HepG2 (cell line): ENCODE data around the gene RERE. TPM values are rescaled to one million over a fixed set of nuclear protein-coding genes. Genes with fewer than 3 reads are reported as not detected.

Experiments
- ATAC-seq: fragments of 200-7000 bp; cut with Tn5 transposase; 3 replicates; pipeline ENCODE4 v1.9.1; 2020; ENCODE audit warnings: mild to moderate bottlenecking, moderate library complexity
- BruUV-seq: library from RNA; stranded (reverse); fragments of 400-500 nt; replicated peaks from 2 replicates; lab custom pipeline; 2021; lab: Mats Ljungman, UMichigan
- CTCF ChIA-PET: fragments of 300-600 bp; formaldehyde crosslinking; extraction: SDS; loops from one replicate; lab custom pipeline; 2021; ENCODE audit warnings: low total read pairs, inconsistent platforms, low intra/inter-chr PET ratio; lab: Yijun Ruan, JAX
- POLR2A ChIA-PET: fragments of 350-600 bp; sonication (Branson Sonifier 250); formaldehyde crosslinking; loops from one replicate; lab custom pipeline; 2020; ENCODE audit warnings: antibody characterized with exemption, inconsistent platforms; lab: Yijun Ruan, JAX
- DNase-seq: peaks from one replicate; pipeline ENCODE4 v3.0.0-alpha.2; 2015; ENCODE audit warnings: low spot score
- FAIRE-seq: peaks from 3 replicates; lab custom pipeline; 2011; peaks lifted over from hg19 to GRCh38; lab: Jason Lieb, UNC
- H2AFZ ChIP-seq: one replicate; pipeline ENCODE4 v1.6.1; 2011; ENCODE audit warnings: low read length, inconsistent platforms
- H3K27ac ChIP-seq: fragments of 300-600 bp; 3 replicates; pipeline ENCODE4 v1.8.0; 2011; ENCODE audit warnings: mixed run types, mild to moderate bottlenecking, mixed read lengths, low read length, inconsistent platforms; ENCODE audit not compliant: insufficient read depth; ENCODE audit errors: extremely low read length
- H3K27me3 ChIP-seq, 2 experiments: fragments of 200-600 bp in 1 of 2; 2 replicates in 1 of 2; 3 replicates in 1 of 2; pipeline versions ENCODE4 v1.6.0 to v1.8.0; 2011; ENCODE audit warnings: low read length in 2 of 2, mild to moderate bottlenecking in 2 of 2, moderate library complexity in 2 of 2, inconsistent platforms in 1 of 2; ENCODE audit not compliant: insufficient read depth in 2 of 2, control insufficient read depth in 1 of 2
- H3K36me3 ChIP-seq, 2 experiments: fragments of 200-600 bp in 1 of 2; replicated peaks in 1 of 2; 2 replicates in 1 of 2; 3 replicates in 1 of 2; pipeline versions ENCODE4 v1.5.1 to v1.8.0; 2011; ENCODE audit warnings: low read length in 2 of 2, inconsistent platforms in 1 of 2; ENCODE audit not compliant: insufficient read depth in 2 of 2, control insufficient read depth in 1 of 2
- H3K4me1 ChIP-seq: 2 replicates; pipeline ENCODE4 v1.5.1; 2012; ENCODE audit warnings: low read length, inconsistent platforms; ENCODE audit not compliant: insufficient read depth
- H3K4me2 ChIP-seq: 2 replicates; pipeline ENCODE4 v1.6.0; 2011; ENCODE audit warnings: low read depth, low read length, inconsistent platforms
- H3K4me3 ChIP-seq, 3 experiments: fragments of 200-600 bp in 1 of 3; sonication (generic), shearing (Covaris generic) in 1 of 3; replicated peaks in 1 of 3; 2 replicates each; pipeline ENCODE4 v1.5.1; 2011 to 2016; ENCODE audit warnings: low read length in 3 of 3, inconsistent platforms in 2 of 3, low read depth in 2 of 3, mild to moderate bottlenecking in 2 of 3, control low read depth in 1 of 3, mixed read lengths in 1 of 3; ENCODE audit not compliant: insufficient read depth in 1 of 3
- H3K79me2 ChIP-seq: one replicate; pipeline ENCODE4 v1.6.1; 2011; ENCODE audit warnings: low read length, inconsistent platforms; ENCODE audit not compliant: insufficient read depth
- H3K9ac ChIP-seq: 2 replicates; pipeline ENCODE4 v1.6.0; 2011; ENCODE audit warnings: mild to moderate bottlenecking, low read depth, low read length, inconsistent platforms; ENCODE audit not compliant: insufficient read depth
- H3K9me3 ChIP-seq: 2 replicates; pipeline ENCODE4 v1.5.1; 2012; ENCODE audit warnings: mild to moderate bottlenecking, low read length
- H4K20me1 ChIP-seq: 2 replicates; pipeline ENCODE4 v1.6.0; 2011; ENCODE audit warnings: inconsistent platforms, mild to moderate bottlenecking, low read length, moderate library complexity; ENCODE audit not compliant: insufficient read depth
- ARNTL ChIP-seq: sonication (generic); formaldehyde crosslinking; IDR thresholded peaks from 2 replicates; pipeline ENCODE4 v1.4.0; 2020; ENCODE audit warnings: mild to moderate bottlenecking, missing genetic modification reagents
- CREB1 ChIP-seq, 2 experiments: fragments of 450-650 bp in 1 of 2; IDR thresholded peaks; 2 replicates each; pipeline ENCODE4 v1.6.1; 2016 to 2017; ENCODE audit warnings: control low read depth in 1 of 2, mild to moderate bottlenecking in 1 of 2, missing compliant biosample characterization in 1 of 2, missing genetic modification characterization in 1 of 2
- HHEX ChIP-seq: IDR thresholded peaks from 2 replicates; pipeline ENCODE4 v1.6.1; 2016; ENCODE audit warnings: control low read depth
- MXI1 ChIP-seq: IDR thresholded peaks from 3 replicates; pipeline ENCODE4 v1.6.1; 2012; ENCODE audit warnings: low read depth, low read length, inconsistent platforms, borderline replicate concordance
- SIX4 ChIP-seq: sonication (generic); formaldehyde crosslinking; IDR thresholded peaks from 2 replicates; pipeline ENCODE4 v1.4.0; 2020; ENCODE audit warnings: missing genetic modification reagents
- SOX5 ChIP-seq: IDR thresholded peaks from 2 replicates; pipeline ENCODE4 v1.6.1; 2016; ENCODE audit warnings: borderline replicate concordance
- STAT6 ChIP-seq: sonication (generic); formaldehyde crosslinking; IDR thresholded peaks from 2 replicates; pipeline ENCODE4 v1.4.0; 2020; ENCODE audit warnings: missing genetic modification reagents, mild to moderate bottlenecking, borderline replicate concordance
- SYNCRIP ChIP-seq: fragments of 200-400 bp; formaldehyde crosslinking; IDR thresholded peaks from 2 replicates; pipeline ENCODE4 v1.6.1; 2018; ENCODE audit warnings: mild to moderate bottlenecking, low read depth, low read length; ENCODE audit not compliant: insufficient read depth
- TAF15 ChIP-seq: fragments of 200-400 bp; formaldehyde crosslinking; IDR thresholded peaks from one replicate; pipeline ENCODE4 v1.6.1; 2018; ENCODE audit warnings: mild to moderate bottlenecking, low read depth, low read length; ENCODE audit not compliant: poor library complexity, severe bottlenecking
- ZBTB2 ChIP-seq: sonication (generic); formaldehyde crosslinking; IDR thresholded peaks from 2 replicates; pipeline ENCODE4 v1.8.0; 2022; ENCODE audit warnings: low read depth, missing genetic modification reagents
- ZBTB21 ChIP-seq: sonication (generic); formaldehyde crosslinking; IDR thresholded peaks from 2 replicates; pipeline ENCODE4 v1.4.0; 2020; ENCODE audit warnings: missing genetic modification reagents
- ZBTB43 ChIP-seq: sonication (generic); formaldehyde crosslinking; conservative IDR thresholded peaks from 2 replicates; pipeline ENCODE4 v1.4.0; 2020; ENCODE audit warnings: missing genetic modification reagents
- ZFP36 ChIP-seq: fragments of 150-350 bp; IDR thresholded peaks from 2 replicates; pipeline ENCODE4 v1.6.1; 2018; ENCODE audit warnings: borderline replicate concordance, low read length, low read depth; ENCODE audit not compliant: partially characterized antibody
- ZMAT5 ChIP-seq: sonication (generic); formaldehyde crosslinking; IDR thresholded peaks from 2 replicates; pipeline ENCODE4 v1.5.0; 2020; ENCODE audit warnings: mild to moderate bottlenecking, low read depth, missing genetic modification reagents, borderline replicate concordance
- ZNF280B ChIP-seq: sonication (generic); formaldehyde crosslinking; IDR thresholded peaks from 2 replicates; pipeline ENCODE4 v1.5.0; 2020; ENCODE audit warnings: missing genetic modification reagents, mild to moderate bottlenecking, borderline replicate concordance
- ZNF431 ChIP-seq: sonication (generic); formaldehyde crosslinking; IDR thresholded peaks from 2 replicates; pipeline ENCODE4 v1.9.0; 2022; ENCODE audit warnings: missing genetic modification reagents, low read depth, mild to moderate bottlenecking, borderline replicate concordance
- ZNF501 ChIP-seq: sonication (generic); formaldehyde crosslinking; IDR thresholded peaks from 2 replicates; pipeline ENCODE4 v1.5.1; 2020; ENCODE audit warnings: mild to moderate bottlenecking, moderate library complexity, missing genetic modification reagents
- ZNF850 ChIP-seq: sonication (generic); formaldehyde crosslinking; conservative IDR thresholded peaks from 2 replicates; pipeline ENCODE4 v1.9.0; 2021; ENCODE audit warnings: mild to moderate bottlenecking, missing genetic modification reagents
- WGBS: methylation state at CpG from one replicate; pipeline ENCODE4 v1.1.6; 2017; ENCODE audit warnings: low lambda C conversion rate; 5-methylcytosine and 5-hydroxymethylcytosine counted together
- in situ Hi-C: cut with HindIII; loops from 2 replicates; pipeline ENCODE4 v1.10.0; 2017; ENCODE audit warnings: low pct_unique_long_range_greater_than_20kb; ENCODE audit not compliant: extremely low pct_ligation_motif_present
- intact Hi-C: fragments of 100-400 bp; cut with micrococcal nuclease; formaldehyde crosslinking; loops from one replicate; pipeline ENCODE4 v1.10.0; 2022; ENCODE audit not compliant: unreplicated experiment
- polyA plus RNA-seq, 8 experiments: library from polyadenylated mRNA; depleted of rRNA in 3 of 8; stranded (reverse) in 7 of 8; unstranded in 1 of 8; fragments of >200 nt; fragmentation: Illumina TruSeq in 4 of 8; extraction: Trizol in 4 of 8; gene quantifications; 2 replicates each; pipeline versions ENCODE4 v1.2.1 to v1.2.3, GENCODE V29; 2011 to 2016; ENCODE audit warnings: low read depth in 4 of 8, missing spikeins in 1 of 8, mixed read lengths in 1 of 8; ENCODE audit not compliant: insufficient read depth in 1 of 8
- total RNA-seq, 5 experiments: library from RNA; depleted of rRNA; stranded (reverse); fragments of >200 nt; fragmentation: Illumina TruSeq; extraction: Trizol; gene quantifications; 2 replicates each; pipeline ENCODE4 v1.2.3, GENCODE V29; 2016; ENCODE audit warnings: low read depth in 1 of 5

Gene RERE
- total and polyA plus RNA-seq, 2 of the 13 experiments (the other 11 are each of a cell fraction or from before 2014, with no cell fraction given), result 18.3 to 21.9 TPM

GRCh38 chr1:8335246-8335645 is 482.2 kb downstream of the RERE start:
- no peak overlapping the region for H3K4me2 ChIP-seq
- no peak overlapping the region for H3K27ac ChIP-seq
- ChIA-PET POLR2A (no interaction called here), CTCF (no interaction called here)
- no peaks in the 10 kb centered on the region for H3K79me2 ChIP-seq
- no peak for ATAC-seq
- H3K4me1 ChIP-seq, result no peaks in the 10 kb centered on the region
- H3K36me3 ChIP-seq, result no peaks in the 10 kb centered on the region
- intact Hi-C loops, result no loop called here
- no peaks in the 10 kb centered on the region for H3K9me3 ChIP-seq
- H3K27me3 ChIP-seq, result peaks cover 3 to 33% of the 10 kb centered on the region in 2 experiments; a peak in 4 of 5 replicates
- H3K9ac ChIP-seq, result no peak overlapping the region
- BruUV-seq, result no TSS peak
- no peak overlapping the region for H2AFZ ChIP-seq
- H4K20me1 ChIP-seq, result no peaks in the 10 kb centered on the region
- no peak for FAIRE-seq
- 84% methylated on average over 24 of the region's 27 CpGs for WGBS
- in situ Hi-C loops, result no loop called here
- DNase-seq, result no peak
- no peak overlapping the region for H3K4me3 ChIP-seq
- TF ChIP-seq SIX4 (CRISPR knock-in tag), result no peak
- TF ChIP-seq ARNTL (CRISPR knock-in tag), result no peak
- TF ChIP-seq ZNF501 (CRISPR knock-in tag), result no peak
- TF ChIP-seq SOX5 (CRISPR knock-in tag), result no peak
- TF ChIP-seq MXI1, result no peak
- TF ChIP-seq ZNF431 (CRISPR knock-in tag), result no peak
- TF ChIP-seq SYNCRIP, result no peak
- no peak for TF ChIP-seq ZBTB43
- no peak for TF ChIP-seq STAT6 (CRISPR knock-in tag)
- TF ChIP-seq ZBTB2 (CRISPR knock-in tag), result no peak
- TF ChIP-seq ZNF280B (CRISPR knock-in tag), result no peak
- TF ChIP-seq ZNF850, result no peak
- TF ChIP-seq HHEX (CRISPR knock-in tag), result no peak
- no peak for TF ChIP-seq ZBTB21 (CRISPR knock-in tag)
- TF ChIP-seq CREB1 (IDR thresholded peaks at IDR 0.05), result no peak
- no peak for TF ChIP-seq CREB1 (CRISPR knock-in tag; IDR thresholded peaks at IDR 0.05)
- TF ChIP-seq ZFP36, result no peak
- no peak for TF ChIP-seq ZMAT5 (CRISPR knock-in tag)
- TF ChIP-seq TAF15, result no peak
